Keratinocyte (primary cell): Measurements from ENCODE around the gene ZNF165. TPM values are rescaled to one million over a fixed set of nuclear protein-coding genes. Genes with fewer than 3 reads are reported as not detected.
"Not testable (repeated sequence)": the region's sequence is repeated elsewhere in the genome, so short reads cannot be mapped to it uniquely, and the experiment has no call there.

ENCODE experiments used
- DNase-seq: peaks from one replicate; pipeline ENCODE4 v3.0.0-alpha.2; 2011; ENCODE audit warnings: low read depth, missing footprints, low spot score
- FAIRE-seq: peaks from 2 replicates; lab custom pipeline; 2011; peaks lifted over from hg19 to GRCh38; lab: Jason Lieb, UNC
- H2AFZ ChIP-seq: 2 replicates; pipeline ENCODE4 v1.6.0; 2012; ENCODE audit warnings: low read length, control low read depth, inconsistent platforms; ENCODE audit not compliant: control insufficient read depth
- H3K27ac ChIP-seq: 2 replicates; pipeline ENCODE4 v1.5.1; 2011; ENCODE audit warnings: low read length; ENCODE audit not compliant: control insufficient read depth, insufficient read depth
- H3K27me3 ChIP-seq: 3 replicates; pipeline ENCODE4 v1.6.0; 2011; ENCODE audit warnings: low read length; ENCODE audit not compliant: control insufficient read depth, insufficient read depth; ENCODE audit errors: extremely low read depth
- H3K36me3 ChIP-seq, 2 experiments: 2 replicates in 1 of 2; 3 replicates in 1 of 2; pipeline ENCODE4 v1.5.1; 2011; ENCODE audit warnings: low read length in 2 of 2, mild to moderate bottlenecking in 1 of 2; ENCODE audit not compliant: control insufficient read depth in 2 of 2, insufficient read depth in 2 of 2; ENCODE audit errors: extremely low read depth in 1 of 2
- H3K4me1 ChIP-seq: 3 replicates; pipeline ENCODE4 v1.5.1; 2011; ENCODE audit warnings: low read length; ENCODE audit not compliant: control insufficient read depth, insufficient read depth; ENCODE audit errors: extremely low read depth
- H3K4me2 ChIP-seq: 3 replicates; pipeline ENCODE4 v1.6.0; 2011; ENCODE audit warnings: low read depth, low read length; ENCODE audit not compliant: control insufficient read depth, insufficient read depth; ENCODE audit errors: extremely low read depth
- H3K4me3 ChIP-seq, 3 experiments: fragments of 200-600 bp in 1 of 3; sonication (generic) in 1 of 3; 2 replicates in 2 of 3; 3 replicates in 1 of 3; pipeline ENCODE4 v1.5.1; 2011 to 2016; ENCODE audit warnings: low read length in 3 of 3, mild to moderate bottlenecking in 3 of 3, control low read depth in 2 of 3, inconsistent platforms in 1 of 3, low read depth in 1 of 3, mixed read lengths in 1 of 3, mixed run types in 1 of 3, moderate library complexity in 1 of 3; ENCODE audit not compliant: control insufficient read depth in 2 of 3, insufficient read depth in 2 of 3; ENCODE audit errors: extremely low read depth in 1 of 3
- H3K79me2 ChIP-seq: 2 replicates; pipeline ENCODE4 v1.6.0; 2012; ENCODE audit warnings: low read length; ENCODE audit not compliant: control insufficient read depth, insufficient read depth
- H3K9ac ChIP-seq: 3 replicates; pipeline ENCODE4 v1.6.0; 2011; ENCODE audit warnings: low read length; ENCODE audit not compliant: control insufficient read depth, insufficient read depth; ENCODE audit errors: extremely low read depth
- H3K9me1 ChIP-seq: 3 replicates; pipeline ENCODE4 v1.6.0; 2011; ENCODE audit warnings: low read length; ENCODE audit not compliant: control insufficient read depth, insufficient read depth; ENCODE audit errors: extremely low read depth
- H3K9me3 ChIP-seq: 2 replicates; pipeline ENCODE4 v1.5.1; 2012; ENCODE audit warnings: low read depth, low read length; ENCODE audit not compliant: control insufficient read depth
- H4K20me1 ChIP-seq: 3 replicates; pipeline ENCODE4 v1.6.0; 2011; ENCODE audit warnings: low read length; ENCODE audit not compliant: control insufficient read depth, insufficient read depth; ENCODE audit errors: extremely low read depth
- CTCF ChIP-seq, 3 experiments: IDR thresholded peaks in 1 of 3; conservative IDR thresholded peaks in 1 of 3; optimal IDR thresholded peaks in 1 of 3; 2 replicates in 2 of 3; 3 replicates in 1 of 3; pipeline versions ENCODE3 to v1.5.1; 2011; ENCODE audit warnings: low read length in 3 of 3, mild to moderate bottlenecking in 3 of 3, moderate library complexity in 2 of 3, control low read depth in 1 of 3, inconsistent platforms in 1 of 3; ENCODE audit not compliant: insufficient read depth in 2 of 3; ENCODE audit errors: extremely low read depth in 1 of 3
- EZH2 ChIP-seq: IDR thresholded peaks from one replicate; pipeline ENCODE4 v1.6.1; 2012; ENCODE audit warnings: inconsistent platforms, mild to moderate bottlenecking, low read length, moderate library complexity
- dilution Hi-C: fragments of 300-500 bp; cut with MboI; formaldehyde crosslinking; loops from one replicate; pipeline ENCODE4 v1.7.0; 2020; ENCODE audit warnings: low sequenced_read_pairs; ENCODE audit not compliant: extremely low pct_ligation_motif_present
- polyA minus RNA-seq, 3 experiments: library from RNA; depleted of rRNA, polyadenylated mRNA; stranded (reverse); fragments of >200 nt; gene quantifications; 1 replicate in 1 of 3; 2 replicates in 1 of 3; 3 replicates in 1 of 3; pipeline ENCODE4 v1.2.3, GENCODE V29; 2011
- polyA plus RNA-seq, 5 experiments: library from polyadenylated mRNA; depleted of rRNA in 3 of 5; stranded (reverse) in 3 of 5; stranded (forward) in 1 of 5; unstranded in 1 of 5; fragments of >200 nt; gene quantifications; 1 replicate in 1 of 5; 2 replicates in 3 of 5; 3 replicates in 1 of 5; pipeline versions ENCODE4 v1.2.1 to v1.2.3, GENCODE V29; 2011 to 2012; ENCODE audit warnings: missing spikeins in 2 of 5, low read depth in 1 of 5, low replicate concordance in 1 of 5

Gene ZNF165
- polyA plus RNA-seq (1.1 to 3.6 TPM (median 2.1 TPM) in 3 replicates), polyA minus RNA-seq (0.13 to 4.6 TPM (median 1.8 TPM) in 3 replicates)
- polyA plus RNA-seq (2011; ENCODE audit: low read depth) = 12.0 TPM
- 1.4 and 2.8 TPM in 2 replicates for polyA plus RNA-seq (2011; cell fraction: cytosol; rRNA removed)
- 7.2 and 7.8 TPM in 2 replicates for polyA plus RNA-seq (2011; cell fraction: nucleus; rRNA removed)
- 2.4 and 13.6 TPM in 2 replicates for polyA plus RNA-seq (2012; ENCODE audit: low replicate concordance)
- 1.5 TPM for polyA minus RNA-seq (2011; cell fraction: cytosol; rRNA and poly(A)+ RNA removed)
- polyA minus RNA-seq (2011; cell fraction: nucleus; rRNA and poly(A)+ RNA removed) = 5.0 and 10.0 TPM in 2 replicates

- dilution Hi-C loops, H3K36me3 ChIP-seq, H4K20me1 ChIP-seq, H3K27me3 ChIP-seq, H3K9me1 ChIP-seq, DNase-seq, FAIRE-seq, H3K9me3 ChIP-seq, H3K4me1 ChIP-seq: not testable (repeated sequence)
- Histone ChIP-seq H3K4me3 (peak within 1 kb of the TSS; percentile 62 to 96 (median 93)), H3K27ac (peak within 1 kb of the TSS; percentile 99), H2AFZ (peak within 1 kb of the TSS; percentile 98), H3K9ac (peak within 1 kb of the TSS; percentile 96), H3K4me2 (peak within 1 kb of the TSS; percentile 92), H3K79me2 (peaks cover 17% of the 10 kb centered on the region)
These were observed at the start of gene ZNF165 for GRCh38 chr6:28080381-28080630. Gene ZNF165 (plus strand): TSS chr6:28080568. CDS start chr6:28085481, 4,913 bp downstream.

GRCh38 chr6:28053584-28053983 lies 26.8 kb upstream of the ZNF165 start:
- Histone ChIP-seq H3K79me2 (no peaks in the 10 kb centered on the region), H3K36me3 (no peaks in the 10 kb centered on the region), H3K4me1 (no peaks in the 10 kb centered on the region), H3K9me3 (no peaks in the 10 kb centered on the region), H3K9me1 (no peaks in the 10 kb centered on the region), H2AFZ (no peak overlapping the region), H3K9ac (no peak overlapping the region), H3K27ac (no peak overlapping the region), H4K20me1 (no peaks in the 10 kb centered on the region), H3K27me3 (no peaks in the 10 kb centered on the region), H3K4me3 (no peak overlapping the region), H3K4me2 (no peak overlapping the region)
- TF ChIP-seq CTCF (optimal IDR thresholded peaks at IDR 0.05 in 1 of 3, IDR thresholded peaks at IDR 0.05 in 1 of 3, conservative IDR thresholded peaks at IDR 0.05 in 1 of 3; ENCODE audit: extremely low read depth in 1 of 3, insufficient read depth in 2 of 3, low read length in 3 of 3) = no peak
- TF ChIP-seq EZH2 = no peak
- dilution Hi-C loops = no loop called here
- no peak for DNase-seq
- no peak for FAIRE-seq

GRCh38 chr6:28060405-28060804 lies 20.0 kb upstream of the ZNF165 start:
- no peak overlapping the region for H3K4me2 ChIP-seq
- no peaks in the 10 kb centered on the region for H3K4me1 ChIP-seq
- H3K9ac ChIP-seq = no peak overlapping the region
- H3K9me1 ChIP-seq = no peaks in the 10 kb centered on the region
- dilution Hi-C loops = no loop called here
- H3K27ac ChIP-seq = no peak overlapping the region
- peaks cover 3% of the 10 kb centered on the region for H3K27me3 ChIP-seq
- no peaks in the 10 kb centered on the region for H3K9me3 ChIP-seq
- no peak overlapping the region for H2AFZ ChIP-seq
- TF ChIP-seq CTCF (optimal IDR thresholded peaks at IDR 0.05 in 1 of 3, IDR thresholded peaks at IDR 0.05 in 1 of 3, conservative IDR thresholded peaks at IDR 0.05 in 1 of 3; ENCODE audit: extremely low read depth in 1 of 3, insufficient read depth in 2 of 3, low read length in 3 of 3) (no peak), EZH2 (no peak)
- H4K20me1 ChIP-seq = no peaks in the 10 kb centered on the region
- FAIRE-seq (no peak), DNase-seq (no peak)
- no peaks in the 10 kb centered on the region for H3K79me2 ChIP-seq
- no peak overlapping the region for H3K4me3 ChIP-seq
- no peaks in the 10 kb centered on the region for H3K36me3 ChIP-seq
